Measurements from ENCODE around the gene SIGLEC15.

- TF ChIP-seq, protein P1, sequence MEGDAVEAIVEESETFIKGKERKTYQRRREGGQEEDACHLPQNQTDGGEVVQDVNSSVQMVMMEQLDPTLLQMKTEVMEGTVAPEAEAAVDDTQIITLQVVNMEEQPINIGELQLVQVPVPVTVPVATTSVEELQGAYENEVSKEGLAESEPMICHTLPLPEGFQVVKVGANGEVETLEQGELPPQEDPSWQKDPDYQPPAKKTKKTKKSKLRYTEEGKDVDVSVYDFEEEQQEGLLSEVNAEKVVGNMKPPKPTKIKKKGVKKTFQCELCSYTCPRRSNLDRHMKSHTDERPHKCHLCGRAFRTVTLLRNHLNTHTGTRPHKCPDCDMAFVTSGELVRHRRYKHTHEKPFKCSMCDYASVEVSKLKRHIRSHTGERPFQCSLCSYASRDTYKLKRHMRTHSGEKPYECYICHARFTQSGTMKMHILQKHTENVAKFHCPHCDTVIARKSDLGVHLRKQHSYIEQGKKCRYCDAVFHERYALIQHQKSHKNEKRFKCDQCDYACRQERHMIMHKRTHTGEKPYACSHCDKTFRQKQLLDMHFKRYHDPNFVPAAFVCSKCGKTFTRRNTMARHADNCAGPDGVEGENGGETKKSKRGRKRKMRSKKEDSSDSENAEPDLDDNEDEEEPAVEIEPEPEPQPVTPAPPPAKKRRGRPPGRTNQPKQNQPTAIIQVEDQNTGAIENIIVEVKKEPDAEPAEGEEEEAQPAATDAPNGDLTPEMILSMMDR (IDR thresholded peaks at IDR 0.05) = no peak
- TF ChIP-seq EZH2 (IDR thresholded peaks at IDR 0.05; ENCODE audit: borderline replicate concordance, insufficient read depth, low read depth, low read length, poor library complexity, severe bottlenecking) = no peak
Observed at GRCh38 chr18:45787346-45787745, 38.1 kb upstream of the SIGLEC15 start.
